ENCODE data around the gene ITK.

DNA sequence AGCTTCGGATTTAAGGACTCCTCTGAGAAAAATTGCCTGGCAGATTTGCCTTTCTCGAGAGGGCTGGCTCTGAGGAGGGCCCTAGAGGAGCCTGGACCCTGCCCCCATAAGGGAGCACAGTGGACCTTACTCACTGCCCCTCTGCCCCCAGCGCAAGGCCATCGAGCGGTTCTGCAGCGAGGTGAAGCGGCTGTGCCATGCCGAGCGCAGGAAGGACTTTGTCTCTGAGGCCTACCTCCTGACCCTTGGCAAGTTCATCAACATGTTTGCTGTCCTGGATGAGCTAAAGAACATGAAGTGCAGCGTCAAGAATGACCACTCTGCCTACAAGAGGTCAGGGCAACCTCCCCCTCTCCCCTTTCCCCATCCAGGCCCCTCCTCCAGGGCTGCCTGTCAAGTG is 119.9 kb downstream of the ITK start:
- TF ChIP-seq POLR2AphosphoS5 (IDR thresholded peaks at IDR 0.05; ENCODE audit: borderline replicate concordance, low read depth, low read length) = no peak
- no peak for TF ChIP-seq EZH2 (IDR thresholded peaks at IDR 0.05)
